C4-2B (cell line): ENCODE data around the gene FAM53B.

Experiments used
- H3K27ac ChIP-seq: fragments of 450-650 bp; 2 replicates; pipeline ENCODE4 v1.5.1; 2017
- CTCF ChIP-seq: fragments of 450-650 bp; conservative IDR thresholded peaks from 2 replicates; pipeline ENCODE4 v1.5.1; 2017; ENCODE audit warnings: mild to moderate bottlenecking
- ZFX ChIP-seq: fragments of 450-650 bp; IDR thresholded peaks from 2 replicates; pipeline ENCODE4 v1.6.1; 2017

The FAM53B gene

GRCh38 chr10:124602646-124603365 lies 141.4 kb downstream of the FAM53B start:
- H3K27ac ChIP-seq: no peak overlapping the region
- no peak for TF ChIP-seq CTCF
- no peak for TF ChIP-seq ZFX

- no peak overlapping the region for H3K27ac ChIP-seq
- TF ChIP-seq ZFX (no peak), CTCF (no peak)
These were observed 142.0 kb downstream of the FAM53B start for GRCh38 chr10:124602121-124602561.

- TF ChIP-seq ZFX (no peak), CTCF (no peak)
- no peak overlapping the region for H3K27ac ChIP-seq
These were observed 142.6 kb downstream of the FAM53B start for GRCh38 chr10:124601431-124602120.

- TF ChIP-seq CTCF (no peak), ZFX (no peak)
- no peak overlapping the region for H3K27ac ChIP-seq
These were observed 143.2 kb downstream of the FAM53B start for GRCh38 chr10:124601016-124601415.

GRCh38 chr10:124600051-124600880 lies 143.9 kb downstream of the FAM53B start:
- TF ChIP-seq CTCF (no peak), ZFX (no peak)
- H3K27ac ChIP-seq: no peak overlapping the region

GRCh38 chr10:124599588-124600050 lies 144.6 kb downstream of the FAM53B start:
- H3K27ac ChIP-seq: no peak overlapping the region
- TF ChIP-seq ZFX (no peak), CTCF (no peak)
